Colonic mucosa (tissue), 4 donors: ENCODE measurements around the gene MRGPRG. TPM values are rescaled to one million over a fixed set of nuclear protein-coding genes. Genes with fewer than 3 reads are reported as not detected.

Experiments used
- DNase-seq: peaks from one replicate; pipeline ENCODE4 v3.0.0-alpha.2; 2020
- H3K27ac ChIP-seq: fragments of 200-600 bp; one replicate; pipeline ENCODE4 v1.8.0; 2021
- H3K27me3 ChIP-seq: fragments of 200-600 bp; one replicate; pipeline ENCODE4 v1.8.0; 2021
- H3K36me3 ChIP-seq: fragments of 200-600 bp; one replicate; pipeline ENCODE4 v1.8.0; 2021
- H3K4me1 ChIP-seq: fragments of 200-600 bp; one replicate; pipeline ENCODE4 v1.8.0; 2021; ENCODE audit warnings: mild to moderate bottlenecking
- H3K4me3 ChIP-seq: fragments of 200-600 bp; one replicate; pipeline ENCODE4 v1.8.0; 2021
- H3K9ac ChIP-seq, 2 donors: one replicate each; pipeline ENCODE4 v1.7.0; 2013; ENCODE audit warnings: control low read depth in 2 of 2, low read depth in 2 of 2, low read length in 2 of 2
- H3K9me3 ChIP-seq: fragments of 200-600 bp; one replicate; pipeline ENCODE4 v1.8.0; 2021
- CTCF ChIP-seq: fragments of 200-600 bp; IDR thresholded peaks from one replicate; pipeline ENCODE4 v1.8.0; 2022; ENCODE audit warnings: antibody characterized with exemption, mild to moderate bottlenecking
- intact Hi-C: fragments of 100-400 bp; cut with DNase I; formaldehyde crosslinking; loops from one replicate; pipeline ENCODE4 v1.14.1; 2022
- total RNA-seq, 2 donors: library from RNA; stranded (reverse); fragmentation: NEBNext Ultra II Directional in 1 of 2; extraction: Animal tissue kit (Norgen Biotek cat#: 25700) in 1 of 2; gene quantifications; one replicate each; pipeline ENCODE4 v1.2.1, GENCODE V29; 2021
- donor health status: healthy.
- donor health status: DM: no; HTN: no; CAD: no.
- donor health status: DM: no; HTN: no; CAD: no.

MRGPRG gene
- total RNA-seq, 2 donors from 2014 or later = not detected

GRCh38 chr11:3226846-3227567 lies 8.4 kb upstream of the MRGPRG start:
- Histone ChIP-seq H3K36me3 (no peaks in the 10 kb centered on the region), H3K9me3 (no peaks in the 10 kb centered on the region), H3K27me3 (no peaks in the 10 kb centered on the region), H3K4me1 (no peaks in the 10 kb centered on the region), H3K9ac (no peak overlapping the region), H3K4me3 (no peak overlapping the region), H3K27ac (no peak overlapping the region)
- intact Hi-C loops = no loop called here
- no peak for TF ChIP-seq CTCF
- no peak for DNase-seq

GRCh38 chr11:3225826-3226750 lies 7.5 kb upstream of the MRGPRG start:
- Histone ChIP-seq H3K9ac (no peak overlapping the region), H3K27ac (no peak overlapping the region), H3K4me3 (no peak overlapping the region), H3K36me3 (no peaks in the 10 kb centered on the region), H3K9me3 (no peaks in the 10 kb centered on the region), H3K4me1 (no peaks in the 10 kb centered on the region), H3K27me3 (no peaks in the 10 kb centered on the region)
- no peak for DNase-seq
- intact Hi-C loops = no loop called here
- TF ChIP-seq CTCF = no peak

GRCh38 chr11:3225159-3225758 lies 6.6 kb upstream of the MRGPRG start:
- H3K4me3 ChIP-seq = no peak overlapping the region
- DNase-seq = no peak
- TF ChIP-seq CTCF = no peak

GRCh38 chr11:3224401-3225057 lies 5.9 kb upstream of the MRGPRG start:
- H3K27ac ChIP-seq = no peak overlapping the region
- no peak overlapping the region for H3K4me3 ChIP-seq
- no peaks in the 10 kb centered on the region for H3K4me1 ChIP-seq
- no peak for DNase-seq
- intact Hi-C loops = no loop called here
- H3K27me3 ChIP-seq = peaks cover 3% of the 10 kb centered on the region
- H3K9ac ChIP-seq = no peak overlapping the region
- H3K36me3 ChIP-seq = no peaks in the 10 kb centered on the region
- no peaks in the 10 kb centered on the region for H3K9me3 ChIP-seq
- TF ChIP-seq CTCF = no peak

More at GRCh38 chr11:3225159-3225758, 6.6 kb upstream of the MRGPRG start:
- H3K36me3 ChIP-seq = no peaks in the 10 kb centered on the region
- H3K27ac ChIP-seq = no peak overlapping the region
- peaks cover 3% of the 10 kb centered on the region for H3K27me3 ChIP-seq
- no peaks in the 10 kb centered on the region for H3K9me3 ChIP-seq
- H3K4me1 ChIP-seq = no peaks in the 10 kb centered on the region
- intact Hi-C loops = no loop called here
- no peak overlapping the region for H3K9ac ChIP-seq

- no peak for DNase-seq
- peaks cover 3% of the 10 kb centered on the region for H3K27me3 ChIP-seq
- no peaks in the 10 kb centered on the region for H3K4me1 ChIP-seq
- no peak for TF ChIP-seq CTCF
- H3K9me3 ChIP-seq = no peaks in the 10 kb centered on the region
- H3K36me3 ChIP-seq = no peaks in the 10 kb centered on the region
- intact Hi-C loops = no loop called here
- no peak overlapping the region for H3K27ac ChIP-seq
- no peak overlapping the region for H3K9ac ChIP-seq
- H3K4me3 ChIP-seq = no peak overlapping the region
These were observed 5.3 kb upstream of the MRGPRG start for GRCh38 chr11:3223932-3224381.
